Measurements from ENCODE around the gene MCOLN1.

MCOLN1 gene

GRCh38 chr19:7489609-7490044 is 32.8 kb upstream of the MCOLN1 start:
- no peak for TF ChIP-seq CTCF (IDR thresholded peaks at IDR 0.05; ENCODE audit: low read depth, low read length)
- DNase-seq (ENCODE audit: extremely low read depth, low read depth): no peak

- no peak for DNase-seq (ENCODE audit: extremely low read depth, low read depth)
- TF ChIP-seq CTCF (IDR thresholded peaks at IDR 0.05; ENCODE audit: low read depth, low read length): no peak
Measured at GRCh38 chr19:7492142-7492541, 30.3 kb upstream of the MCOLN1 start.

- TF ChIP-seq CTCF (IDR thresholded peaks at IDR 0.05; ENCODE audit: low read depth, low read length): no peak
- DNase-seq (ENCODE audit: extremely low read depth, low read depth): no peak
Measured at GRCh38 chr19:7492558-7492957, 29.9 kb upstream of the MCOLN1 start.

- TF ChIP-seq CTCF (IDR thresholded peaks at IDR 0.05; ENCODE audit: low read depth, low read length): no peak
- DNase-seq (ENCODE audit: extremely low read depth, low read depth): no peak
Measured at GRCh38 chr19:7494416-7495098, 27.9 kb upstream of the MCOLN1 start.

GRCh38 chr19:7497292-7497691 is 25.1 kb upstream of the MCOLN1 start:
- no peak for DNase-seq (ENCODE audit: extremely low read depth, low read depth)
- TF ChIP-seq CTCF (IDR thresholded peaks at IDR 0.05; ENCODE audit: low read depth, low read length): peak; percentile 33

- no peak for TF ChIP-seq CTCF (IDR thresholded peaks at IDR 0.05; ENCODE audit: low read depth, low read length)
- no peak for DNase-seq (ENCODE audit: extremely low read depth, low read depth)
Measured at GRCh38 chr19:7500811-7501450, 21.5 kb upstream of the MCOLN1 start.

GRCh38 chr19:7502552-7502951 is 19.9 kb upstream of the MCOLN1 start:
- DNase-seq (ENCODE audit: extremely low read depth, low read depth): no peak
- TF ChIP-seq CTCF (IDR thresholded peaks at IDR 0.05; ENCODE audit: low read depth, low read length): no peak
